GM21529 (cell line): ENCODE data around the gene MARVELD1.

Experiments
- ATAC-seq: cut with Tn5 transposase; IDR thresholded peaks from one replicate; pipeline ENCODE4 v1.9.1; 2021; ENCODE audit not compliant: unreplicated experiment

MARVELD1 gene

GRCh38 chr10:97752956-97753355, 39.4 kb downstream of the MARVELD1 start:
- no peak for ATAC-seq

GRCh38 chr10:97754726-97755125, 41.2 kb downstream of the MARVELD1 start:
- no peak for ATAC-seq

GRCh38 chr10:97755718-97756117, 42.2 kb downstream of the MARVELD1 start:
- no peak for ATAC-seq

GRCh38 chr10:97757471-97757870, 43.9 kb downstream of the MARVELD1 start:
- ATAC-seq = no peak

- ATAC-seq = no peak
These were observed 45.8 kb downstream of the MARVELD1 start for GRCh38 chr10:97759158-97759887.

GRCh38 chr10:97759946-97760345, 46.4 kb downstream of the MARVELD1 start:
- no peak for ATAC-seq

- ATAC-seq = no peak
These were observed 47.1 kb downstream of the MARVELD1 start for GRCh38 chr10:97760461-97761257.

GRCh38 chr10:97761331-97761865, 47.9 kb downstream of the MARVELD1 start:
- no peak for ATAC-seq

GRCh38 chr10:97762056-97762455, 48.5 kb downstream of the MARVELD1 start:
- no peak for ATAC-seq

GRCh38 chr10:97762816-97763215, 49.3 kb downstream of the MARVELD1 start:
- no peak for ATAC-seq

- no peak for ATAC-seq
These were observed 49.9 kb downstream of the MARVELD1 start for GRCh38 chr10:97763411-97763810.

- ATAC-seq = no peak
These were observed 50.4 kb downstream of the MARVELD1 start for GRCh38 chr10:97763947-97764346.

- no peak for ATAC-seq
These were observed 51.0 kb downstream of the MARVELD1 start for GRCh38 chr10:97764519-97764931.

- ATAC-seq = no peak
These were observed 51.7 kb downstream of the MARVELD1 start for GRCh38 chr10:97765201-97765600.

GRCh38 chr10:97766106-97766810, 52.7 kb downstream of the MARVELD1 start:
- no peak for ATAC-seq

GRCh38 chr10:97766996-97767924, 53.7 kb downstream of the MARVELD1 start:
- no peak for ATAC-seq
